GM23338 (cell line): ENCODE measurements around the gene MYBL2. TPM values are rescaled to one million over a fixed set of nuclear protein-coding genes. Genes with fewer than 3 reads are reported as not detected.

Experiments
- ATAC-seq: fragments of 200-7000 bp; cut with Tn5 transposase; 3 replicates; pipeline ENCODE4 v1.9.1; 2020
- DNase-seq: peaks from one replicate; pipeline ENCODE4 v3.0.0-alpha.2; 2015; ENCODE audit warnings: low spot score
- H2AFZ ChIP-seq: fragments of 200-600 bp; sonication (generic); 2 replicates; pipeline ENCODE4 v1.8.0; 2016; ENCODE audit warnings: antibody characterized with exemption, mild to moderate bottlenecking, moderate library complexity
- H3F3A ChIP-seq: fragments of 200-600 bp; sonication (generic); replicated peaks from 2 replicates; pipeline ENCODE4 v1.8.0; 2017; ENCODE audit warnings: antibody characterized with exemption, mixed run types, low read depth
- H3K27ac ChIP-seq: fragments of 200-600 bp; sonication (generic); 2 replicates; pipeline ENCODE4 v1.6.1; 2016; ENCODE audit warnings: low read depth
- H3K27me3 ChIP-seq: fragments of 200-600 bp; sonication (generic); 2 replicates; pipeline ENCODE4 v1.8.0; 2016; ENCODE audit warnings: mild to moderate bottlenecking, mixed run types, moderate library complexity; ENCODE audit not compliant: insufficient read depth
- H3K36me3 ChIP-seq: fragments of 200-600 bp; sonication (generic); 2 replicates; pipeline ENCODE4 v1.8.0; 2016; ENCODE audit warnings: mild to moderate bottlenecking; ENCODE audit not compliant: insufficient read depth
- H3K4me1 ChIP-seq: fragments of 200-600 bp; sonication (generic); 2 replicates; pipeline ENCODE4 v1.8.0; 2016; ENCODE audit warnings: mild to moderate bottlenecking, moderate library complexity; ENCODE audit not compliant: insufficient read depth
- H3K4me2 ChIP-seq: fragments of 200-600 bp; sonication (generic); 2 replicates; pipeline ENCODE4 v1.7.1; 2017; ENCODE audit warnings: mixed run types
- H3K4me3 ChIP-seq: fragments of 200-600 bp; sonication (generic); 2 replicates; pipeline ENCODE4 v1.6.1; 2016; ENCODE audit warnings: mixed run types
- H3K79me2 ChIP-seq: fragments of 200-600 bp; sonication (generic); replicated peaks from 2 replicates; pipeline ENCODE4 v1.8.0; 2017; ENCODE audit warnings: mild to moderate bottlenecking; ENCODE audit not compliant: insufficient read depth
- H3K9me2 ChIP-seq: fragments of 200-600 bp; sonication (generic); 2 replicates; pipeline ENCODE4 v1.8.0; 2017; ENCODE audit not compliant: insufficient read depth
- H4K20me1 ChIP-seq: fragments of 200-600 bp; sonication (generic); replicated peaks from 2 replicates; pipeline ENCODE4 v1.8.0; 2017; ENCODE audit warnings: mild to moderate bottlenecking; ENCODE audit not compliant: insufficient read depth
- H3K27ac Mint-ChIP-seq: 2 replicates; pipeline ENCODE4 v1.8.0; 2020; ENCODE audit warnings: inconsistent platforms, mild to moderate bottlenecking, moderate library complexity, mixed read lengths
- H3K27me3 Mint-ChIP-seq: 3 replicates; pipeline ENCODE4 v1.8.0; 2022; ENCODE audit warnings: low read depth, mild to moderate bottlenecking, moderate library complexity, mixed read lengths, inconsistent platforms; ENCODE audit not compliant: insufficient read depth, poor library complexity
- H3K36me3 Mint-ChIP-seq: 3 replicates; pipeline ENCODE4 v1.8.0; 2021; ENCODE audit warnings: low read depth, mild to moderate bottlenecking, inconsistent platforms, moderate library complexity, mixed read lengths
- H3K4me1 Mint-ChIP-seq: 3 replicates; pipeline ENCODE4 v1.8.0; 2020; ENCODE audit warnings: mild to moderate bottlenecking, inconsistent platforms, mixed read lengths
- H3K4me3 Mint-ChIP-seq: 3 replicates; pipeline ENCODE4 v1.8.0; 2021; ENCODE audit warnings: moderate library complexity, mild to moderate bottlenecking, inconsistent platforms, mixed read lengths
- H3K9me3 Mint-ChIP-seq: 3 replicates; pipeline ENCODE4 v1.8.0; 2020; ENCODE audit warnings: moderate library complexity, mild to moderate bottlenecking, inconsistent platforms, mixed read lengths
- CREB1 ChIP-seq: fragments of 250-450 bp; sonication (Bioruptor Pico); IDR thresholded peaks from 2 replicates; pipeline ENCODE4 v1.5.0; 2020; ENCODE audit warnings: low read depth, mild to moderate bottlenecking, moderate library complexity
- EZH2 ChIP-seq: fragments of 200-600 bp; sonication (generic); IDR thresholded peaks from one replicate; pipeline ENCODE4 v1.8.0; 2017; ENCODE audit warnings: antibody characterized with exemption, mild to moderate bottlenecking, low read depth; ENCODE audit not compliant: unreplicated experiment
- EZH2phosphoT487 ChIP-seq: fragments of 200-600 bp; sonication (generic); IDR thresholded peaks from one replicate; pipeline ENCODE4 v1.8.1; 2018; ENCODE audit warnings: antibody characterized with exemption; ENCODE audit not compliant: unreplicated experiment
- JUNB ChIP-seq: IDR thresholded peaks from one replicate; pipeline ENCODE4 v1.6.1; 2016; ENCODE audit warnings: antibody characterized with exemption; ENCODE audit not compliant: unreplicated experiment
- NANOG ChIP-seq: IDR thresholded peaks from 2 replicates; pipeline ENCODE4 v1.6.1; 2016; ENCODE audit warnings: antibody characterized with exemption, borderline replicate concordance
- POLR2AphosphoS5 ChIP-seq: IDR thresholded peaks from 2 replicates; pipeline ENCODE4 v1.6.1; 2016; ENCODE audit warnings: antibody characterized with exemption, low read depth
- REST ChIP-seq: IDR thresholded peaks from one replicate; pipeline ENCODE4 v1.6.1; 2018; ENCODE audit warnings: antibody characterized with exemption; ENCODE audit not compliant: unreplicated experiment
- STAT1 ChIP-seq: IDR thresholded peaks from one replicate; pipeline ENCODE4 v1.6.1; 2016; ENCODE audit warnings: antibody characterized with exemption; ENCODE audit not compliant: unreplicated experiment
- ZNF114 ChIP-seq: fragments of 250-450 bp; sonication (Bioruptor Pico); IDR thresholded peaks from 2 replicates; pipeline ENCODE4 v1.5.0; 2020; ENCODE audit warnings: mild to moderate bottlenecking, moderate library complexity
- ZNF331 ChIP-seq: fragments of 250-450 bp; sonication (Bioruptor Pico); IDR thresholded peaks from 2 replicates; pipeline ENCODE4 v1.5.0; 2020; ENCODE audit warnings: low read depth, mild to moderate bottlenecking, moderate library complexity
- ZNF462 ChIP-seq: fragments of 250-450 bp; sonication (Bioruptor Pico); IDR thresholded peaks from 2 replicates; pipeline ENCODE4 v1.5.0; 2020; ENCODE audit warnings: mild to moderate bottlenecking, moderate library complexity
- polyA plus RNA-seq: library from polyadenylated mRNA; unstranded; fragments of >200 nt; fragmentation: Nextera tagmentation; extraction: Ambion mirVana; gene quantifications from 2 replicates; pipeline ENCODE4 v1.2.1, GENCODE V29; 2016
- total RNA-seq: library from RNA; depleted of rRNA; stranded (reverse); fragments of >200 nt; shearing (Covaris generic); gene quantifications from 2 replicates; pipeline ENCODE4 v1.2.3, GENCODE V29; 2014
- TF ChIP-seq, protein P1 (sequence below), 2 experiments: fragments of 200-600 bp in 1 of 2; sonication (generic) in 1 of 2; conservative IDR thresholded peaks; 2 replicates each; pipeline versions ENCODE4 v1.5.1 to v1.6.1; 2016 to 2017; ENCODE audit warnings: antibody characterized with exemption in 2 of 2, low read depth in 2 of 2, mild to moderate bottlenecking in 2 of 2, moderate library complexity in 1 of 2
- TF ChIP-seq, protein P2 (sequence below): IDR thresholded peaks from 2 replicates; pipeline ENCODE4 v1.6.1; 2016; ENCODE audit warnings: antibody characterized with exemption

MYBL2 gene
- total and polyA plus RNA-seq, 2 experiments from 2014 or later, result 72.3 to 131 TPM

DNA sequence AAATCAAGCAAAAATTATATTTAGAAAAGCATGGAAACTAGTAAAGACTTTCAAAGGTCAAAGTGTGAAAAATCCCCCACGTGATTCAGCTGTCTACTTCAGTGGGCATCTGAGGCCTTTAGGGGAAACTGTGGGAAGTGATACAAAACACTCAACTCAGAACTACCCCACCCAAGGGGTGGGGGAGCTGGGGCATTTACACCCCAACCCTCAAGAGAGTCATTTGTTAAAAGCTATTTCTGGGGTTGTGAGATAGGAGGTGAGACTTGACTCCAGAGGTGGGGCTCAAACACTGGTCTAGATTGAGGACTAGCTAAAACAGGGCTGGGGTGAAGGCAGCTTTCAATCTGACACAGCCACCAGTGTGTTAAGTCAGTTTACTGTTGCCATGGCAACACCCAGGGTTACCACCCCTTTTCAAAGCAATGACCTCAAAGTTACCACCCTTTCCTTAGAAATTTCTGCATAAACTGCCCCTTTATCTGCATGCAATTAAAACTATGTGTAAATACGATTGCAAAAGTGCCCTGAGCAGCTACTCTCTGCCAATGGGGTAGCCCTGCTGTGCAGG, 69.8 kb downstream of the MYBL2 start:
- Histone ChIP-seq H3K9me2 (no peaks in the 10 kb centered on the region), H3K27me3 (no peaks in the 10 kb centered on the region), H3K36me3 (no peaks in the 10 kb centered on the region), H3F3A (no peaks in the 10 kb centered on the region), H2AFZ (no peak overlapping the region), H3K4me1 (no peaks in the 10 kb centered on the region), H4K20me1 (no peaks in the 10 kb centered on the region), H3K4me2 (no peak overlapping the region), H3K27ac (no peak overlapping the region), H3K79me2 (no peaks in the 10 kb centered on the region), H3K4me3 (no peak overlapping the region)
- 0 out of 3 replicates have a peak, but pooled peaks cover 4% of the 10 kb centered on the region for H3K4me1 Mint-ChIP-seq
- H3K27me3 Mint-ChIP-seq, result peaks cover 9% of the 10 kb centered on the region
- no peaks in the 10 kb centered on the region for H3K9me3 Mint-ChIP-seq
- TF ChIP-seq, protein P1, sequence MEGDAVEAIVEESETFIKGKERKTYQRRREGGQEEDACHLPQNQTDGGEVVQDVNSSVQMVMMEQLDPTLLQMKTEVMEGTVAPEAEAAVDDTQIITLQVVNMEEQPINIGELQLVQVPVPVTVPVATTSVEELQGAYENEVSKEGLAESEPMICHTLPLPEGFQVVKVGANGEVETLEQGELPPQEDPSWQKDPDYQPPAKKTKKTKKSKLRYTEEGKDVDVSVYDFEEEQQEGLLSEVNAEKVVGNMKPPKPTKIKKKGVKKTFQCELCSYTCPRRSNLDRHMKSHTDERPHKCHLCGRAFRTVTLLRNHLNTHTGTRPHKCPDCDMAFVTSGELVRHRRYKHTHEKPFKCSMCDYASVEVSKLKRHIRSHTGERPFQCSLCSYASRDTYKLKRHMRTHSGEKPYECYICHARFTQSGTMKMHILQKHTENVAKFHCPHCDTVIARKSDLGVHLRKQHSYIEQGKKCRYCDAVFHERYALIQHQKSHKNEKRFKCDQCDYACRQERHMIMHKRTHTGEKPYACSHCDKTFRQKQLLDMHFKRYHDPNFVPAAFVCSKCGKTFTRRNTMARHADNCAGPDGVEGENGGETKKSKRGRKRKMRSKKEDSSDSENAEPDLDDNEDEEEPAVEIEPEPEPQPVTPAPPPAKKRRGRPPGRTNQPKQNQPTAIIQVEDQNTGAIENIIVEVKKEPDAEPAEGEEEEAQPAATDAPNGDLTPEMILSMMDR (conservative IDR thresholded peaks at IDR 0.05; ENCODE audit: low read depth in 2 of 2), result no peak
- no peak for TF ChIP-seq ZNF114
- TF ChIP-seq POLR2AphosphoS5, result no peak
- TF ChIP-seq NANOG, result no peak
- TF ChIP-seq EZH2, result no peak
- TF ChIP-seq STAT1, result no peak
- TF ChIP-seq CREB1 (CRISPR knock-in tag), result no peak
- TF ChIP-seq, protein P2, sequence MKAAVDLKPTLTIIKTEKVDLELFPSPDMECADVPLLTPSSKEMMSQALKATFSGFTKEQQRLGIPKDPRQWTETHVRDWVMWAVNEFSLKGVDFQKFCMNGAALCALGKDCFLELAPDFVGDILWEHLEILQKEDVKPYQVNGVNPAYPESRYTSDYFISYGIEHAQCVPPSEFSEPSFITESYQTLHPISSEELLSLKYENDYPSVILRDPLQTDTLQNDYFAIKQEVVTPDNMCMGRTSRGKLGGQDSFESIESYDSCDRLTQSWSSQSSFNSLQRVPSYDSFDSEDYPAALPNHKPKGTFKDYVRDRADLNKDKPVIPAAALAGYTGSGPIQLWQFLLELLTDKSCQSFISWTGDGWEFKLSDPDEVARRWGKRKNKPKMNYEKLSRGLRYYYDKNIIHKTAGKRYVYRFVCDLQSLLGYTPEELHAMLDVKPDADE, result no peak
- TF ChIP-seq REST, result no peak
- no peak for TF ChIP-seq JUNB
- no peak for TF ChIP-seq ZNF331
- no peak for TF ChIP-seq EZH2phosphoT487
- no peak for TF ChIP-seq ZNF462 (CRISPR knock-in tag)
- H3K36me3 Mint-ChIP-seq, result no peaks in the 10 kb centered on the region
- ATAC-seq, result peak; percentile 42; the same call in 1 of the 3 replicates
- H3K27ac Mint-ChIP-seq, result no peak overlapping the region
- peak; percentile 62 for DNase-seq
- no peak overlapping the region for H3K4me3 Mint-ChIP-seq
